Esophagus squamous epithelium (tissue), 5 donors: ENCODE results near the gene PRMT2. TPM values are rescaled to one million over a fixed set of nuclear protein-coding genes. Genes with fewer than 3 reads are reported as not detected.
A peak's percentile ranks its signal among the peaks of the same experiment; 100 is the strongest.

Source experiments
- DNase-seq: peaks from one replicate; lab custom pipeline; 2025; lab: John Stamatoyannopoulos, UW
- H3K27ac ChIP-seq, 4 donors: fragments of 200-600 bp; sonication (generic); one replicate each; pipeline ENCODE4 v1.5.1; 2016 to 2019; ENCODE audit warnings: mild to moderate bottlenecking in 1 of 4
- H3K27me3 ChIP-seq, 4 donors: fragments of 200-600 bp; sonication (generic); 1 replicate in 3 of 4; 2 replicates in 1 of 4; pipeline versions ENCODE4 v1.5.1 to v1.6.0; 2017 to 2021; ENCODE audit warnings: antibody characterized with exemption in 1 of 4
- H3K36me3 ChIP-seq, 3 donors: fragments of 200-600 bp; sonication (generic); one replicate each; pipeline ENCODE4 v1.5.1; 2016 to 2019
- H3K4me1 ChIP-seq, 3 donors: fragments of 200-600 bp; sonication (generic); one replicate each; pipeline ENCODE4 v1.5.1; 2017 to 2019
- H3K4me3 ChIP-seq, 4 donors: fragments of 200-600 bp; sonication (generic); 1 replicate in 3 of 4; 2 replicates in 1 of 4; pipeline ENCODE4 v1.5.1; 2016 to 2019; ENCODE audit warnings: mild to moderate bottlenecking in 2 of 4, moderate library complexity in 1 of 4
- H3K9me3 ChIP-seq, 3 donors: fragments of 200-600 bp; sonication (generic); one replicate each; pipeline ENCODE4 v1.5.1; 2016 to 2019
- CTCF ChIP-seq, 6 experiments: fragments of 450-650 bp in 4 of 6; fragments of 200-600 bp in 2 of 6; sonication (generic) in 2 of 6; IDR thresholded peaks; one replicate each; pipeline ENCODE4 v1.5.1; 2016 to 2019; ENCODE audit warnings: antibody characterized with exemption in 6 of 6, mild to moderate bottlenecking in 4 of 6, moderate library complexity in 4 of 6
- POLR2A ChIP-seq, 4 donors: fragments of 450-650 bp; IDR thresholded peaks; one replicate each; pipeline ENCODE4 v1.6.1; 2017; ENCODE audit warnings: antibody characterized with exemption in 4 of 4, mild to moderate bottlenecking in 4 of 4, moderate library complexity in 3 of 4
- WGBS, 2 donors: methylation state at CpG; one replicate each; pipeline ENCODE4 v1.1.5; 2018; 5-methylcytosine and 5-hydroxymethylcytosine counted together
- intact Hi-C: fragments of 100-400 bp; cut with DNase I; formaldehyde crosslinking; loops from one replicate; pipeline ENCODE4 v1.15.0; 2022
- total RNA-seq, 4 donors: library from RNA; depleted of rRNA; stranded (reverse); fragments of >200 nt; gene quantifications; one replicate each; pipeline ENCODE4 v1.1.0, GENCODE V29; 2016
- donor health status: DM: yes; HTN: yes; CAD: no.

Gene PRMT2
- total RNA-seq, 4 donors from 2014 or later = 72.3 to 125 (median 101) TPM

- Histone ChIP-seq H3K27ac (peak overlapping the region in 1 of 4 donors; percentile 65), H3K9me3 (peaks cover 0 to 6% (median 0%) of the 10 kb centered on the region in 3 donors), H3K36me3 (no peaks in the 10 kb centered on the region), H3K4me3 (no peak overlapping the region), H3K4me1 (peaks cover 0 to 19% (median 7%) of the 10 kb centered on the region in 3 donors), H3K27me3 (no peaks in the 10 kb centered on the region)
- WGBS, 2 donors = 53 to 67% methylated on average over 15 to 20 of the region's 38 CpGs
- DNase-seq = no peak
- TF ChIP-seq POLR2A (IDR thresholded peaks at IDR 0.05) (no peak), CTCF (IDR thresholded peaks at IDR 0.05) (no peak)
- intact Hi-C loops = no loop called here
Measured at GRCh38 chr21:46598581-46599572, 36.6 kb upstream of the PRMT2 start.

GRCh38 chr21:46600305-46600704, 35.2 kb upstream of the PRMT2 start:
- Histone ChIP-seq H3K4me1 (peaks cover 0 to 23% (median 7%) of the 10 kb centered on the region in 3 donors), H3K4me3 (no peak overlapping the region), H3K9me3 (no peaks in the 10 kb centered on the region), H3K27ac (peak overlapping the region in 1 of 4 donors; percentile 65), H3K36me3 (no peaks in the 10 kb centered on the region), H3K27me3 (no peaks in the 10 kb centered on the region)
- TF ChIP-seq POLR2A (IDR thresholded peaks at IDR 0.05) = no peak
- no peak for TF ChIP-seq CTCF (IDR thresholded peaks at IDR 0.05)
- intact Hi-C loops = no loop called here
- no peak for DNase-seq
- 71 to 81% methylated on average over 5 of the region's 5 CpGs for WGBS, 2 donors

- Histone ChIP-seq H3K27ac (no peak overlapping the region), H3K27me3 (no peaks in the 10 kb centered on the region), H3K4me3 (no peak overlapping the region), H3K9me3 (no peaks in the 10 kb centered on the region), H3K4me1 (peaks cover 0 to 30% (median 7%) of the 10 kb centered on the region in 3 donors), H3K36me3 (no peaks in the 10 kb centered on the region)
- TF ChIP-seq CTCF (IDR thresholded peaks at IDR 0.05) (no peak), POLR2A (IDR thresholded peaks at IDR 0.05) (no peak)
- intact Hi-C loops = no loop called here
- no peak for DNase-seq
- 61 to 62% methylated on average over 2 to 4 of the region's 9 CpGs for WGBS, 2 donors
Measured at GRCh38 chr21:46600978-46601377, 34.5 kb upstream of the PRMT2 start.

GRCh38 chr21:46603228-46603627, 32.2 kb upstream of the PRMT2 start:
- H3K36me3 ChIP-seq = no peaks in the 10 kb centered on the region
- no peaks in the 10 kb centered on the region for H3K27me3 ChIP-seq
- H3K9me3 ChIP-seq = no peaks in the 10 kb centered on the region
- H3K4me3 ChIP-seq = no peak overlapping the region
- no peak for DNase-seq
- WGBS, 2 donors = 47 to 55% methylated on average over 7 of the region's 9 CpGs
- no peak overlapping the region for H3K27ac ChIP-seq
- intact Hi-C loops = no loop called here
- no peak for TF ChIP-seq POLR2A (IDR thresholded peaks at IDR 0.05)
- TF ChIP-seq CTCF (IDR thresholded peaks at IDR 0.05) = no peak
- peaks cover 0 to 39% (median 7%) of the 10 kb centered on the region in 3 donors for H3K4me1 ChIP-seq
